Adrenal gland (tissue), 12 donors: Measurements from ENCODE around the gene RYR2. TPM values are rescaled to one million over a fixed set of nuclear protein-coding genes. Genes with fewer than 3 reads are reported as not detected.

Experiments used
- DNase-seq, 7 donors: peaks; one replicate each; pipeline ENCODE4 v3.0.0-alpha.2; 2019 to 2020
- H3K27ac ChIP-seq, 5 donors: fragments of 200-600 bp; sonication (generic) in 4 of 5; 1 replicate in 3 of 5; 2 replicates in 2 of 5; pipeline versions ENCODE4 v1.5.1 to v1.8.0; 2016 to 2020; ENCODE audit warnings: mild to moderate bottlenecking in 1 of 5
- H3K27me3 ChIP-seq: fragments of 200-600 bp; 2 replicates; pipeline ENCODE4 v1.8.0; 2021
- H3K36me3 ChIP-seq, 2 donors: fragments of 200-600 bp; replicated peaks in 1 of 2; 1 replicate in 1 of 2; 2 replicates in 1 of 2; pipeline versions ENCODE4 v1.5.1 to v1.8.0; 2018 to 2022
- H3K4me1 ChIP-seq, 2 donors: fragments of 200-600 bp; replicated peaks in 1 of 2; 1 replicate in 1 of 2; 2 replicates in 1 of 2; pipeline versions ENCODE4 v1.5.1 to v1.8.0; 2018 to 2021
- H3K4me3 ChIP-seq, 4 donors: fragments of 200-600 bp; sonication (generic) in 3 of 4; one replicate each; pipeline ENCODE4 v1.5.1; 2016 to 2018
- H3K9me3 ChIP-seq, 3 donors: fragments of 200-600 bp; sonication (generic) in 1 of 3; replicated peaks in 1 of 3; 1 replicate in 2 of 3; 2 replicates in 1 of 3; pipeline versions ENCODE4 v1.5.1 to v1.8.0; 2016 to 2021
- CTCF ChIP-seq, 6 experiments: fragments of 450-650 bp in 4 of 6; fragments of 200-600 bp in 2 of 6; sonication (generic) in 1 of 6; IDR thresholded peaks; 1 replicate in 5 of 6; 2 replicates in 1 of 6; pipeline versions ENCODE4 v1.5.1 to v1.8.0; 2016 to 2021; ENCODE audit warnings: antibody characterized with exemption in 6 of 6, mild to moderate bottlenecking in 2 of 6, moderate library complexity in 1 of 6
- POLR2A ChIP-seq, 2 donors: fragments of 450-650 bp; IDR thresholded peaks; one replicate each; pipeline ENCODE4 v1.6.1; 2017; ENCODE audit warnings: antibody characterized with exemption in 2 of 2, mild to moderate bottlenecking in 2 of 2, moderate library complexity in 1 of 2
- WGBS, 4 donors: extraction: QIAGEN DNeasy Blood & Tissue Kit in 2 of 4; methylation state at CpG; one replicate each; pipeline versions ENCODE4 v1.1.5 to v1.1.7; 2013 to 2017; 5-methylcytosine and 5-hydroxymethylcytosine counted together
- intact Hi-C, 2 donors: fragments of 100-400 bp; cut with DNase I; formaldehyde crosslinking; loops; one replicate each; pipeline versions ENCODE4 v1.14.1 to v1.15.0; 2022 to 2023
- polyA plus RNA-seq, 3 donors: library from polyadenylated mRNA; stranded (reverse); fragments of 200-250 nt in 2 of 3; fragments of 350-450 nt in 1 of 3; fragmentation: Illumina TruSeq in 1 of 3; extraction: RNeasy Lipid Tissue Mini Kit (QIAGEN cat#74804) in 1 of 3; gene quantifications; one replicate each; pipeline ENCODE4 v1.2.3, GENCODE V29; 2013 to 2014
- total RNA-seq, 9 donors: library from RNA; depleted of rRNA in 4 of 9; stranded (reverse); fragments of >200 nt in 4 of 9; fragments of 120-200 nt in 1 of 9; fragmentation: NEBNext Ultra II Directional in 1 of 9; extraction: Animal tissue kit (Norgen Biotek cat#: 25700) in 1 of 9; gene quantifications; one replicate each; pipeline versions ENCODE4 v1.1.0 to v1.2.4, GENCODE V29; 2013 to 2023
- donor health status: healthy with polysubstance abuse.
- donor health status: Bipolar disorder and iron deficiency.
- donor health status: DM: yes; HTN: yes; CAD: no.
- donor health status: DM: no; HTN: no; CAD: no.
- donor health status: DM: no; HTN: no; CAD: no.
- donor health status: DM: yes; HTN: yes; CAD: no.

RYR2 gene
- total and polyA plus RNA-seq, 12 donors = 0.07 to 6.3 (median 0.18) TPM; not detected in 1

GRCh38 chr1:237759377-237759776, 717.4 kb downstream of the RYR2 start:
- 68 to 73% (median 70%) methylated on average over 5 of the region's 5 CpGs for WGBS, 4 donors
- H3K4me1 ChIP-seq = no peaks in the 10 kb centered on the region
- no peak overlapping the region for H3K4me3 ChIP-seq
- no peak overlapping the region for H3K27ac ChIP-seq
- intact Hi-C loops = no loop called here
- DNase-seq = no peak
- TF ChIP-seq POLR2A (IDR thresholded peaks at IDR 0.05) = no peak
- TF ChIP-seq CTCF (IDR thresholded peaks at IDR 0.05) = no peak
- H3K9me3 ChIP-seq = no peaks in the 10 kb centered on the region
- H3K36me3 ChIP-seq = no peaks in the 10 kb centered on the region
- no peaks in the 10 kb centered on the region for H3K27me3 ChIP-seq

GRCh38 chr1:237760951-237761350, 719.0 kb downstream of the RYR2 start:
- Histone ChIP-seq H3K4me1 (no peaks in the 10 kb centered on the region), H3K9me3 (no peaks in the 10 kb centered on the region), H3K27ac (no peak overlapping the region), H3K27me3 (no peaks in the 10 kb centered on the region), H3K4me3 (no peak overlapping the region), H3K36me3 (no peaks in the 10 kb centered on the region)
- intact Hi-C loops = no loop called here
- no peak for TF ChIP-seq CTCF (IDR thresholded peaks at IDR 0.05)
- TF ChIP-seq POLR2A (IDR thresholded peaks at IDR 0.05) = no peak
- 26 to 33% (median 28%) methylated on average over 5 of the region's 5 CpGs for WGBS, 4 donors
- DNase-seq = no peak

GRCh38 chr1:237763137-237763536, 721.2 kb downstream of the RYR2 start:
- no peak overlapping the region for H3K4me3 ChIP-seq
- H3K4me1 ChIP-seq = no peaks in the 10 kb centered on the region
- TF ChIP-seq CTCF (IDR thresholded peaks at IDR 0.05) = no peak
- no peak for TF ChIP-seq POLR2A (IDR thresholded peaks at IDR 0.05)
- H3K27ac ChIP-seq = no peak overlapping the region
- no peaks in the 10 kb centered on the region for H3K36me3 ChIP-seq
- no peak for DNase-seq
- WGBS, 4 donors = 81 to 87% (median 84%) methylated on average over 7 of the region's 7 CpGs
- intact Hi-C loops = no loop called here
- no peaks in the 10 kb centered on the region for H3K27me3 ChIP-seq
- no peaks in the 10 kb centered on the region for H3K9me3 ChIP-seq

DNA sequence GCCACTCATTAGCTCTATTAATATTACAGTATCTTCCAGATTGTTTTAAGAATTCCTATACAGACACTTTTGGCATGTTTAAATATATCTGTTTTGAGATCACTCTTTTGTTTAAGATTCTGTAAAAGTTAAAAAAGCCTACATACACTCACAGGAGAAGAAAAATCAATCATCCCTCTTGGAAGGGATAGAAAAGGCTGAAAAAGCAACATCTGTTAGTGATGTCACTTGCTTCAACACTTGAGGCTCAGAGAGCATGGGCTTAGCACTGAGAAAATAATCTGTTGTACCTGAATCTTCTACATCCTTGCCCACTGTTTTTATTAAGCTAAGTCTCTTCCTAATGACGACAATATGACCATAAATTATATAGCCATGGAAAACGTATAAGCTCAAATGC, 721.8 kb downstream of the RYR2 start:
- Histone ChIP-seq H3K36me3 (no peaks in the 10 kb centered on the region), H3K9me3 (no peaks in the 10 kb centered on the region), H3K27ac (no peak overlapping the region), H3K4me3 (no peak overlapping the region), H3K4me1 (no peaks in the 10 kb centered on the region), H3K27me3 (no peaks in the 10 kb centered on the region)
- intact Hi-C loops = no loop called here
- 18 to 48% (median 24%) methylated on average over 2 of the region's 2 CpGs for WGBS, 4 donors
- no peak for TF ChIP-seq POLR2A (IDR thresholded peaks at IDR 0.05)
- TF ChIP-seq CTCF (IDR thresholded peaks at IDR 0.05) = no peak
- no peak for DNase-seq
